Kidney capillary endothelial cell (primary cell): ENCODE data around the gene NAA50.

Experiments
- DNase-seq: peaks from one replicate; pipeline ENCODE4 v3.0.0-alpha.2; 2018; ENCODE audit warnings: low spot score

NAA50 gene

DNA sequence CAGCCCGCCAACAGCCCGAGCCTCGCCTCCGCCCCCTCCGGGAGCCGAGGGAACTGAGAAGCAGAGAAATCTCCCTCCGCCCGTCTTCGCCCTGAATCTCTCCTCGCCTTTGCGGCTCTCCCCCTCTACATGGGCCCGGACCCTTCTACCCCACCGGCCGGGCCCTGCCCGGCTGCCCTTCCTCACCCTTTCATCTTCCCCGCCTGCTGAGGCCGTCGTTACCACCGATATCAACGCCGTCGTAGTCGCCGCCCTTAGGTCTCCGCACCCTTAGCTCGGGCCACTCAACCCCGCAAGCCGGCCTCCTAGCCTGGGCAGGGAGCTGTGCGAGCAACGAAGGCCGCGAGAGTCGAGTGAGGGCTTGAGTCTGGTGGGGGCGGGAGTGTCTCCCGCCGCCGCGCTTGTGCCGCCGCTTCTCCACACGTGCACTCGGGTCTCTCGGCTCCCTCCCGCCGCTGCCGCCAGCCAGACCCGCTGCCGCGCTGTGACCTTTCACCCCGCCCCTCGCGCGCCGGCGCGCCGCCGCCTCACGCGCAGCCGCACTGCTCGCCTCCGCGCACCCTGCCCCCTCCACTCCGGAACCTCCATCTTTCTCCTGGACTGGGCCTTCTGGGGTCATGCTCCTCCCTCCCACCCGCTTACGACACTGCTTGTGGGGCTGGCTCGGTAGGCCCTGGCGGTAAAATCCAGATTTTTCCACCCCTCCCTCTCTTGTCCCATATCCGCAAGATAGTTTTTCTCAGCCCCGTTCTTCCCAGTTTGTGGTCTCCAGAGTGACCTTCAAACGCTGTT, at the start of gene NAA50:
NAA50 (minus strand) TSS at position 494 of the 792 bp plus-strand sequence; CDS start at position 194, 300 bp downstream.
- DNase-seq, result peak; percentile 88

DNA sequence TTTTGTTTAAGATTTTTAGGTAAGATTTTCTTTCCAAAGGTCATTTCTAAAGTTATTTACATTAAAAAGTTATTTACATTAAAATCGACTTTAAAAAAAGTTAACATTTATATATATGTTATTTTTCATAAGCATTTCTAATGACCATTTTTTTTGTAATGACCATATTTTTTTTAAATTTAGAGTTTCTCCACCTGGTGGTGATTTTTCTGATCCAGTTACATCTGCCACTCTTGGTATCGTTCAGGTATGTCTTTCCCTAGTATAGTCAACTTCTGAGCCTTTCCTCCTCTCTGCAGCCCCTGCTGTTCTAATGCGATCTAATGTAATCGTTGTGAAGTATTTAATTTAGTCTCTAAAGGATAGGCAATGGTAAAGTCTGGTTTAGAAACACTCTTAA, 49.6 kb upstream of the NAA50 start:
- no peak for DNase-seq

DNA sequence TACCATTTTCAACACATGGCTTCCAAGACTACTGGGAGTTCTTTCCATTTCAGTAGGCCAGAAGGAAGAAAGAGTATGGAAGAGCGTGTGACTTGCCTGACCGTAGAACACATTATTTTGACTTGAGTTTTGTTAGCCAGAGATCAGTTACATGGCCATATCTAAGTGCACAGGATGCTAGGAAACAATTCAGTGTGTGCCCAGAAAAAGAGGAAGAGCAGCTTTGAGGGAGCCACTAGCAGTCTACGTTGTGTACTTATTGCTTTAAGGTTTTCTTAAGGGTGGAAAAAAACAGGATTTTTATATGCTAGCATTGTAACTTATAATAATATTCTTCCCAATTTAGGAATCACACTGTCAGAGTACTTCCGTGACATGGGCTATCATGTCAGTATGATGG, 48.5 kb upstream of the NAA50 start:
- DNase-seq, result no peak

DNA sequence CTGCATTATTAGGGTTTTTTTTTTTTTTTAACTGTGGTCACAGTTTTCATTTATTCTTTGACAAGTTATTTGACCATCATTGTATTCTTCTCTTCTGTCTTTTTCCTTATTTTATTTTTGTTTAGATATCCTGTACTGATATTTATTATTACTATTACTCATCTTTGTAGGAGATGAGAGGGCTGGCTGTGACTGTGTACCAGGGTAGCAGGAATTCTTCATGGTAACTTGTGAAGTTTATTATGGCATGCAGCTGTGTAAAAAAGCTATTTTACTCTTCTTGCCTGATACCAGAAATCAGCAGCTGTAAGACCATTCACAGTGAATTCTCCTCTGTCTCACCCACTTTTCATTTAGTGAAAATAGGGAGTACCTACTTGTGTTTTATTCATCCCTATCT, 45.3 kb upstream of the NAA50 start:
- DNase-seq, result no peak

DNA sequence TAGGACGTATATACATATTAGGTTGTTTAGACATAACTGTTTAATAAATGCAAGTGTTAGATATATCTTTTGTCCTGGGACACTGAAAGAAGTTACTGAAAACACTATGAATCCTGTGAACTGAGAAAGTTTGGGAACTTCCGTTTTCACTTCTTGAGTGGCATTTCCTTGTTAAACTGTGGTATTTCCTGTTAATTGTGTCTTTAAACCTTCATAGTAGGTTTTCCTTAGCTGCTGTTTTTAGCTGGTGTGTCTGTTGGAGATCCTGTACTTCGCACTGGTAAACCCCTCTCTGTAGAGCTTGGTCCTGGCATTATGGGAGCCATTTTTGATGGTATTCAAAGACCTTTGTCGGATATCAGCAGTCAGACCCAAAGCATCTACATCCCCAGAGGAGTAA, 37.9 kb upstream of the NAA50 start:
- peak; percentile 74 for DNase-seq

DNA sequence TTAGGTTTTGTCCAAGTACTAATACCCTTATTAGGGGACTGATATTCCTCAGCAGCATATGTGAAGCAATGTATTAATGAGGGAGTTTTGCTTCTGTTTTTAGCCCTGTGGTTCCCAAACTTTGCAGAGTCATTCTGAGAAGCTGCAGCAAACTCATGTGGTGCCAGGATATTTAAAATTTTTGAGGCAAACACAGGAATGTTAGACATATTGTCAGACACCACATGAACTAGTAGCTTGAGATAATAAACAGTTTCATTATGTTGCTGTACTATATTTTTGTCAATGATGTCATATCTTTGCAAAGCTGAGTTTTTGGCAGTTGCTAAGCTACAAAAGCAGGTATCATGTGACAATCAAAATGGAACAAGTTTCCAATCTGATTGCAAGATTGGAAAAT, 37.4 kb upstream of the NAA50 start:
- DNase-seq, result peak; percentile 28

DNA sequence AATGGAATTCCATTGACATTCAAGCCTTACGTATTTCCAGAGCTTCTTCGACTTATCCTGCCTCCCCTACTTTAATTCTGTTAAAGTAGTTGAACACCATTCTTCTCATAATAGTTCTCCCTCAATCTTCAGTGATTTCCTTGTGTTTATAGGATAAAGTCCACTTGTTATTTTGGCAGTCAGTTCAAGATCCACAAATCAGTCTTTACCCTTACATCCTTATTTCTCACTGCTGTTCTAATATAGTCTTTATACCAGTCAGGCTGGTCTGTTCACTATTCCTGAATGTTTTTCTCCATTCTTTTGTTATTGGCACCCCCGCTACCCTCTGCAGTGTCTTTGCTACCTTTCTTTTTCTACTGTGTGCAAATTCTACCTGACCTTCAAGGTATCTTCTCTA, 30.5 kb upstream of the NAA50 start:
- DNase-seq, result no peak

DNA sequence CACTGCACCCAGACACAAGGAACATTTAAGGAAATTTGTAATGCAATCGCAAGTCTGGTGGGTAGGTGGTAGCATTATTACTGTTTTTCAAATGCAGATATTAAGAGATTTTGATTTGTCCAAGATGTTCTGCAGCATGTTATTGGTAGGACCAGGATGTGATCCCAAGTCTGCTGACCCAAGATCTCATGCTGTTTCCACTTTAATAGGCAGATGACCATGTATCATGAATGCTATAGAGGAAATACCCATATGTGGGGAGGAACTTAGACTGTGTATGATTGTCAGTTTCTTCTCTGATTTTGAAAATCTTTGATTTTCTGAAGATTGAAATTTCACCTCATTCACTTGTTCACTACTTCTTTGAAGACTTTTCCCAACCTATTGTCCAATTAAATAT, 29.5 kb upstream of the NAA50 start:
- DNase-seq, result no peak

DNA sequence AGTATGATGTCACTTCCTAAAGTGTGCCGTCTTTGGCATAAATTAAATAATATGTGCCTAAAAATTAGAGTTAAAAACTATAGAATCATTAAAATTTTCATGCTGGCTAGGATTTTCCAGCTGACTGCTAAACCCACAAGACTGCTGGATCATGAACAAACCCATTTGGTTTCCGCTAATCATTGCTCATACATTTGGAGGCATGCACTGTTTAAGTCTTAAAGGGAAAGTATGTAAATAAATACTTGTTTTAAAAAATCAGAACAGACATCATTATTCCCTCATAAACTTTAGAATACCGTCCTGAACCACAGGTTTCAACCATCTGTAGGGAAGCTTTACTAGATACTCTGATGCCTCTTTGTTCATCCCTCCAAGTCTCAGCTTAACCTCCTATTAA, 27.3 kb upstream of the NAA50 start:
- DNase-seq, result no peak

DNA sequence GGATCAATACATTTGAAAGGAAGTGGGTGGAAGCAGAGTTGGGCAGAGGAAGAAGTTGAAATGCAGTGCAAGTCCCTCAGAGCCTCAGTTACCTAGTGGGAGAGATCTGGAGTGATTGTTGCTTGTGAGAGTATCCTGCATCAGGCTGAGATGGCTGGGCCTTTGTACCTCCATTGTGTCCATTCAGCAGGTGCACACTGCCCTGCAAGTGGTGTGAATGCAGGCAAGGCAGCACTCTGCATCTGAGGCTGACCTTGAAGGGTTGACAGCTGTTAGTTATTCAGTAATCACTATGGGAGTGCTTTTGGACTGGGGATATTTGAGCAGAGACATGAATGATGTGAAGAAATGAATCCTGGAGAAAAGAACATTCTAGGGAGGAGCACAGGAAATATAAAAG, 25.9 kb upstream of the NAA50 start:
- DNase-seq, result no peak

DNA sequence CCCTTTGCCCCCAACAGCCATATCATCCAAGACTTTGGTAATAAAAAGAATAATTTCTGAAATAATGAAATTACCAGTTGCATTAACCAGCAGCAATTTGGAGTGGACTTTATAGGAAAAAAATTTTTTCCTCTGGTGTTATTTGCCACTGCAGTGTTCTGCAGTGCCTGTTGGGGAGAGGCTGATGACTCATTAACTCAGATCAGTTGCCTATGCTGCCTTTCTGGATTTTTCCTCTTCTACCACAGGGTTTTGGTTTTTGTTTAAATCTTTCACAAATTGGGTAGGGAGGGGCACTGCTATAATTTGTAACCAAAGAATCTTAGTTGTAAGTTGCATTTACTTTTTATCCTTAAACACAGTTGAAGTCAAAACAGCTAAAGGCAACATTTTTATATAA, 23.5 kb upstream of the NAA50 start:
- no peak for DNase-seq

DNA sequence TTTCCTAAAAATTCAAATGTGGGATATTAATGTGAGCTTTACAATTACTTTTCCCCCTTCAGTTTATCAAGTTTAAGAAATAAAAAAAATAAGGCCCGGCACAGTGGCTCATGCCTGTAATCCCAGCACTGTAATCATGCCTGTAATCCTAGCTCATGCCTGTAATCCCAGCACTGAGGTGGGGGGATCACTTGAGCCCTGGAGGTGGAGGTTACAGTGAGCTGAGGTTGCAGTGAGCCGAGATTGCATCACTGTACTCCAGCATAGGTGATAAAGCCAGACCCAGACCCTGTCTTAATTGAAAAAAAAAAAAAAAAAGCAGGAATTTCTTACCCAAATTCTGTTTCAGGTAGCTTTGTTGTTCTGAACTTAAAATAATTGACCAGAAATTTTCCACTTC, 18.6 kb upstream of the NAA50 start:
- no peak for DNase-seq

DNA sequence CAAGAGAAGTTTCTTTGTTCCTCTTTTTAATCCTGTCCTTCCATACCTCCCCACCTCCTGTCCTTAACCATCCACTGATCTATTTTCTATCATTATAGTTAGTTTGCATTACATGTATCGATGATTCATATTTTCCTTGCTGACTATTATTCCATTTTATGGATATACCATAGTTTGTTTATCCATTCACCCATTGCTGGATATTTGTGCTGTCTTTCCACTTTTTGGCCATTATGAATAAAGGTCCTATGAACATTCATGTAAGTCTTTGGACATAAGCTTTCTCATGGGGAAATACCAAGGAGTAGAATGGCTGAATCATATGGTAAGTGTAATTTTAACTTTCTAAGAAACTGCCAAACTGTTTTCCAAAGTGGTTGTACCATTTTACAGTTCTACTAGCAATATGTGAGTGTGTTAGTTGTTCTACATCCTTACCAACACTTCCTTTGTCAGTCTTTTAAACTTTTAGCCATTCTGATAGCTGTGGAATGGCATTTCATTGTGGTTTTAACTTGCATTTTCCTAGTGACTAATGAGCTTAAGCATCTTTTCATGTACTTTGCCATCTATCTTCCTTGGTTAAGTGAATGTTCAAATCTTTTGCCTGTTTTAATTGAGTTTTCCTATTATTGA, 12.5 kb upstream of the NAA50 start:
- no peak for DNase-seq

DNA sequence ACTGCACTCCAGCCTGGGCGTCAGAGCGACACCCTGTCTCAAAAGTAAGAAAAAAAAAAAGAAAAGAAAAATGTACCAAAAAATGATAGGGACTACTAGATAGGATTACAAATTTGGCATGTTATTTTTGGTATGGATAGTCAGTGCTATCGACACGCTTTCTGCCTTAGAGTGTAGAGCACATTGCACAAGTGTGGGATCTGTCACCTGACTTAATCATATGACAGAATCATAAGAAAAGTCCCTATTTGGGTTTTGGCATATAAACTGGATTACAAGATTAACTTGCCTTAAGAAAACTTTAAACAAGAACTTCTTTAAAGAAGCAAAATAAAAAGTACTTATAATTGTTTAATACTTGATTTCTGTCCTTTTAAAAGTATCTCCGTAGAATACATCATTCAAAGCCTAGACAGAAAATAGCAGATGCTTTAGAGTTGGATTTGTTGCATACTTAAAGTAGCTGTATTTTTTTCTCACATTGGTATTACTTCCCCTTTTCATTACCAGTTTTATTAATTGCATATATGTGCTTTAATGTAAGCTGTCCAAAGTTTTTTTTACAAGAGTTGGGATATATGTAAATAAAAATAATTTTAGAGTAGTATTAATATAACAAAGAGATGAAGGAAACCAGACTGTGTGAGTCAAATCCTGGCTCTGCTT, 8.6 kb upstream of the NAA50 start:
- DNase-seq, result no peak

DNA sequence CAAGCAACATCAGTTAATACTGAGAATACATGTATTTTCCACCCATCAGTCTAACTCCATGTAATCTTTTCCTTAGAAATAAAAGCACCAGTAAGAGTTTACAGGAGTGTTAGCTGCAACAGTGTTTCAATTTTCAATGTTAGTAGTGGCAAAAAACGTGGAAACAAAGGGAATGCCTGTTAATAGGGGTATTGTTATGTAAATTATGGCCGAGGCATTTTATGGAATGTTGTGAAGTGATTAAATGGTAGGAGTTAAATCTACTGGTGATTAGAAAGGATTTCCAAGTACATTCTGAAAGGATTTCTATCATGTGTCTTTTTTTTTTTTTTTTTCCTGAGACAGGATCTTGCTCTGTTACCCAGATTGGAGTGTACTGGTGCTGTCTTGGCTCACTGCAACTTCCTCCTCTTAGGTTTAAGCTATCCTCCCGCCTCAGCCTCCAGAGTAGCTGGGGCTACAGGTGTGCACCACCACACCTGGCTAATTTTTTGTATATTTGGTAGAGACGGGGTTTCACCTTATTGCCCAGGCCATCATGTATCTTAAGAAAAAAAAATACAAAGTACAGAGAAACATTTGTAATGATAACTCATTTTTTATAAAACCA, 7.4 kb upstream of the NAA50 start:
- DNase-seq, result no peak

DNA sequence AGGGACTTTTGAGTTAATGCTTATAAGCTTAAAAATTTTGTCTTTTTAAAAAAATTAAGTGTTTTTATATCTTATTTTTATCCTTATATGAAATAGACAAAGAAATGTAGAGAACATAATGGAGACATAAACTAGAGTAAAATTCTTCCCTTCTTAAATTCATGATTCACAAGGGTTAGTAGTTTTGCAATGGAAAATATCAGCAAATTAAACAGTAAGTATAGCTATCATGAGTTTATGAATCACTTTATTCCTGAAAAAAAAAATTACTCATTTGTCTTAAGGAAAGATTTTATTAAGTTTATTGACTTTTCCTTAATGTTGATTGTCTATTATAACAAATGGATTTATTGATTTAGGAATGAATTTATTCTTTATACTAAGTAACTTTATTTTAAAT, 5.1 kb upstream of the NAA50 start:
- DNase-seq, result no peak

DNA sequence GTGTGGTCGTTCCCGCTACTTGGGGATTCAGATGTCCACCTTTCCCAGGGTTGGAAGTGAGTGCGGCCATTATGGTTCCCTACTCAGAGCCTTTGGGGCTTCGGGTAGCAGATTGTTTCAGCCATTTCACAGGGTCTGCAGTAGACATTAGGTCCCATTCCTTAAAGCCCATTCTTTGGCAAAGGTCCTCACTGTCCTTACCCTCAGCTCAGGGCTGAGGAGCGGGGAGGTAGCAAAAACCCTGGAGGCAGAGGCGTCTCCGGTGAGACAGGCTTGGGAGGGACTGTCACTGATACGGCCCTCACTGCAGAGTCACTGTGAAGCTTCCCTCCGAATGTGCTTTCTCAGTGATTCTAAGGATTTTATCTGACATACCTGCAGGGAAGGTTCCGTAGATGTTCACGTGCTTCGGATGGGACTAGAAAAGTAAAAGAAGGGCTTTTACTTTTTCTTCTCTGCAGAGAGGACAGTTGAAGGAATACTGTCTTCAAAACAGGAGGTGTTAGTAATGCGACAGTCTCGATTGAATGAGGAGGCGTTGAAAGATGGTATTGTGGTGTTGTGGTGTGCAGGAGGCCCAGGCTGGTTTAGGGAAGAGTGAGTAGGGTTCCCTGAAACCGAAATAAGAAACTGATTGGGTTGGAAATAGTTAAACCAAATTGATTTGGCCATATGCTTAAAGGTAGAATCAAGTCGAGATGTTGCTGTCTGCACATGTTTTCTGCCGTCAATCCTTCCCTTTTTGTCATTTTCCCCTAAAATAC, 1.4 kb upstream of the NAA50 start:
- no peak for DNase-seq

DNA sequence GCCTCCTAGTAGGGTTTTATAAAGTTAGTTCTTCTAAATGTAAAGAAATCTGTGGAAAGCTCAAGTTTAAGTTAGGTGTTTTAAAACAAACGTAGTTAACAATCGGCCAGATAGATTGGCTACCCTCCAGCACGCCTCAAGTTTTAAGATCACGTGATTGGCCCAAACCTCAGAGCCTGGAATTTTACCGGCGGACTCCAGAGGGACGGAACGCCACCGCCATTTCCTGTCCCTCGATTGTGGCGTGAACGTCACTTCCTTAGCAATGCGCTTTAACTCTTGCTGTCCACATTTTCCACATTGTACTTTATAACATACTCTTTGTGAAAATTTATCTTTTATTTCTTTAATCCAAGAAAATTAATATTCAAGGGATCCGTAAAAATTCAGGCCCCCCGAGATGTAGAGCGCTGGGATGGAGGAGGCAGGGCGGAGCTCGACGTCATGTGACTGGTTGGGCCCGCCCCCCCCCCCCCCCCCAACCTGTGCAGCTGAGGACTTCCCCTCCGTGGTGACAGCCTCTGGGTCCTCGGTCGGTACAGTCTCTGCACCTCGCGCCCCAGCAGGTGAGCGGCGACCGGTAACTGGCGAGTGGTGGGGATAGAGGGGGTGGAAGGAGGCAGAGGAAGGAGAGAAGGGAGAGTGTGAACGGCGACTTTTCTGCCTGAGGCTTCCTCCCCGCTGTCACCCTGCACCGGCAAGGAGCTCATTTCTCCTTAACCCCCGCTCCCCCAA, 666 bp upstream of the NAA50 start, which contains the start of gene ATP6V1A:
ATP6V1A (plus strand) TSS at position 488 of the 735 bp plus-strand sequence. CDS start 31,719 bp downstream, outside the sequence.
- peak; percentile 95 for DNase-seq

DNA sequence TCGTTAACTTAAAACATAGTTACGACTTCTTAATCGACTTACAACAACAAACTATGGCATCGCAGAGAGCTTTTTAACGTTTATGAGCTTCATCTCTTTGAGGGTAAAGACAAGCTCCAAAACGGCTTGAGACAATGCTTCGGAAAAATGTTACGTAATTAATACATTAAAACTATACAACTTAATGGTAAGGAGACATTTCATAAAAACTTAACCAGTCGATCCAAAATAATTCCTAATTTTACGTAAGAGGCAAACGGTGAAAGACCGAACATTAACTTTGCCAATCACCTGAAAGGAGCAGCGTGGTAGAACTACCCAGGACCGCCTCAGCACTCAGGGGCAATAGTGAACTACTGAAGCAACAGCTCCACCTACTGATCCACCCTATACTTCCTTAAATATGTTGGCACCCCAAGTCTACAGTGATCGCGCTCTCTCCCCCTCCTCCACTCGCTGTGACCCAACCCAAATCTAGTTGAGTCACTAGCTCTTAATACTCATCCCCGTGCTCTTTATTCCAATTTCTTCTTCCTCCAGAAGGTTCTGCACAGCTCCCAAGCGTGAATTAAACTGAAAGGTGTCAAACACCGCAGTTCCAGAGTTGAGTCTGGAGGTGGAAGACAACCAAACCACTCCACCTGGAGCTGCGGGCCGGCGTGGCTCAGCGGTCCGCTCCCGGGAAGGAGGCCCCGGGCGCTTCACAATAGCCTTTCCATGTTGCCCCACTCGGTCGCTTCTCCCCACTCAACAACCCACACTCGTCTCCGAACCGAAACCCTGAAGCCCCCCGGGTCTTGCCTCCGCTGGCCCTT, 901 bp downstream of the NAA50 start:
- peak; percentile 71 for DNase-seq

DNA sequence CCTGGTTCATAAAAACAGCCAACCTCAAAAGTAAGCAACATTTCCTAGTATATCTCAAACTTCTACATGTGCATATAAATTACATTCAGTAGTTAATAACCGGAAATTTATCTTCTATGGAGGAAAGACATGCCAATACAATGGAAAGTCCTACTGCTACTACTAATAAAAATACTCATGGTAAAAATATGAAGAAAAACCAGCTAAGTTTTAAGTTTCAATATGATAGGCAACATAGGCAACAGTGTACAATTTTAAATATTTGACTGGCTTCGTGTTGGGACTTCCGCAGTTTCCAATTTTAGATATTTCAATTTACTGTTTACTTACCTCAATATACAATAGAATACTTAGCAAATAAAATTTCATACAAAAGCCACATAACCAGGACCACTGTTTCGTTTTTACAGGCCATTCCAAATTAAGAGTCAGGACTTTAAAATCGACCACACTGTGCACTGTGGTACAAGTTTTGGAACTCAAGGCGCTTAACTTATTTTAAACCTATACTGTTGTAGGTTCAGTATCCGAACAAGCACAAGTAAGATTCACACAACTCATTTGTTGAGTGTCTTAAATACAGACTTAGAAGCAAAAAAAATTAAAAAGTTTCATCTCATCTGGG, 2.9 kb downstream of the NAA50 start:
- no peak for DNase-seq
